RKO (cell line): ENCODE results near the gene DDX49.
A peak's percentile ranks its signal among the peaks of the same experiment; 100 is the strongest.
"Not testable (repeated sequence)": the region's sequence is repeated elsewhere in the genome, so short reads cannot be mapped to it uniquely, and the experiment has no call there.

Source experiments
- DNase-seq: peaks from one replicate; pipeline ENCODE4 v3.0.0-alpha.2; 2016; ENCODE audit warnings: low spot score

The DDX49 gene

GRCh38 chr19:18910801-18911436 is 8.6 kb upstream of the DDX49 start:
- no peak for DNase-seq

- DNase-seq: no peak
These were observed 6.6 kb upstream of the DDX49 start for GRCh38 chr19:18912933-18913332.

- no peak for DNase-seq
These were observed 6.0 kb upstream of the DDX49 start for GRCh38 chr19:18913466-18913865.

- peak; percentile 71 for DNase-seq
These were observed 3.9 kb upstream of the DDX49 start for GRCh38 chr19:18915639-18916038.

- not testable (repeated sequence) for DNase-seq
These were observed 1.9 kb upstream of the DDX49 start for GRCh38 chr19:18917593-18917992.

- peak; percentile 49 for DNase-seq
These were observed 342 bp downstream of the DDX49 start for GRCh38 chr19:18919900-18920214.

- no peak for DNase-seq
These were observed 885 bp downstream of the DDX49 start for GRCh38 chr19:18920400-18920799.

GRCh38 chr19:18921593-18921992 is 2.1 kb downstream of the DDX49 start:
- DNase-seq: no peak

GRCh38 chr19:18922228-18922985 is 2.9 kb downstream of the DDX49 start:
- DNase-seq: no peak

GRCh38 chr19:18924684-18925213 is 5.2 kb downstream of the DDX49 start:
- no peak for DNase-seq

- no peak for DNase-seq
These were observed 8.7 kb downstream of the DDX49 start for GRCh38 chr19:18928018-18928805.

GRCh38 chr19:18929311-18929710 is 9.8 kb downstream of the DDX49 start:
- no peak for DNase-seq

- DNase-seq: no peak
These were observed 12.0 kb downstream of the DDX49 start for GRCh38 chr19:18931316-18932162.

- DNase-seq: peak; percentile 20
These were observed 12.8 kb downstream of the DDX49 start for GRCh38 chr19:18932216-18932841.

- no peak for DNase-seq
These were observed 13.8 kb downstream of the DDX49 start for GRCh38 chr19:18933297-18933696.

- DNase-seq: no peak
These were observed 19.6 kb downstream of the DDX49 start for GRCh38 chr19:18939163-18939562.

GRCh38 chr19:18939922-18940768 is 20.6 kb downstream of the DDX49 start:
- peak; percentile 83 for DNase-seq

- DNase-seq: peak; percentile 63
These were observed 21.5 kb downstream of the DDX49 start, which contains the start of gene HOMER3 for GRCh38 chr19:18940769-18941627. Gene HOMER3 (minus strand): TSS chr19:18941217. CDS start chr19:18938982, 2,235 bp downstream.

- no peak for DNase-seq
These were observed 22.3 kb downstream of the DDX49 start for GRCh38 chr19:18941628-18942354.
